ENCODE measurements around the gene AMZ2. TPM values are rescaled to one million over a fixed set of nuclear protein-coding genes. Genes with fewer than 3 reads are reported as not detected.
"Not testable (repeated sequence)": the region's sequence is repeated elsewhere in the genome, so short reads cannot be mapped to it uniquely, and the experiment has no call there.

AMZ2 gene
- total and polyA plus RNA-seq, 2 of the 8 experiments (the other 6 are each of a cell fraction or from before 2014, with no cell fraction given) = 49.5 to 71.0 TPM

DNA sequence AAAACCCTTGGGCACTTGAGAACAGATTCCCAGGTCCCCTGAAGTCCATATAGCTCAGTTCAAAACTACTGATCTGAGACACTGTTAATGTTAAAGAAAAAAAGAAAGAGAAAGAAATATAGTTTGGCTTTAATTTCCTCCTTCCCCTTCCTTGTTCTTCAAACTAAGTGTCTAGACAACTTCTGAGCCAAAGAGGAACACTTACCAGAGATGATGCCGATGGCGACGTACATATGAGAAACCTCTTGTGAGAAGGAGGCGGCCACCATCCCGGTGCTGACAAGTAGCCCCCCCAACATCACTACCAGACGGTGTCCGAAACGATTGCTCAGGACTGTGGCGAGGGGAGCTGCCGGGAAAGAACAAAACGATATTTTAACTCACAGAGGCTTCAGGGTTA, 25.9 kb downstream of the AMZ2 start (continued):
- TF ChIP-seq CEBPB (IDR thresholded peaks at IDR 0.05; ENCODE audit: low read depth, low read length) (no peak), RFX5 (IDR thresholded peaks at IDR 0.05; ENCODE audit: borderline replicate concordance, low read depth, low read length) (no peak), SP1 (IDR thresholded peaks at IDR 0.05; ENCODE audit: low read depth, low read length) (no peak), POLR2A (IDR thresholded peaks at IDR 0.05; ENCODE audit: control extremely low read depth in 1 of 2, low read depth in 2 of 2, low read length in 2 of 2) (no peak)
- TF ChIP-seq, protein P1, sequence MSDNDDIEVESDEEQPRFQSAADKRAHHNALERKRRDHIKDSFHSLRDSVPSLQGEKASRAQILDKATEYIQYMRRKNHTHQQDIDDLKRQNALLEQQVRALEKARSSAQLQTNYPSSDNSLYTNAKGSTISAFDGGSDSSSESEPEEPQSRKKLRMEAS (IDR thresholded peaks at IDR 0.05) = no peak

DNA sequence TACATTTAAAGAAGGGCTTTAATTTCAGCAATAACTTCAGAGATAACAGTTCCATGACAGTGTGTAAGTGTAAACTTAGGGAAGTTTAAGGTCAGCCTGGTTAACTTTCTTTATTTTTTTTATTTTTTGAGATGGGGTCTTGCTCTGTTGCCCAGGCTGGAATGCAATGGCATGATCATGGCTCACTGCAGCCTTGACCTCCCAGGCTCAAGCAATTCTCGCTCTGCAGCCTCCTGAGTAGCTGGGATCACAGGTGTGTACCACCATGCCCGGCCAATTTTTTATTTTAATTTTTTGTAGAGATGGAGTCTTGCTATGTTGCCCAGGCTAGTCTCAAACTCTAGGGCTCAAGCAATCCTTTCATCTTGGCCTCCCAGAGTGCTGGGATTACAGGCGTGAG, 28.5 kb downstream of the AMZ2 start:
- not testable (repeated sequence) for H4K91ac ChIP-seq (replicated peaks; ENCODE audit: insufficient read length, low read length)
- POLR2A ChIA-PET (ENCODE audit: partially characterized antibody) = interaction anchor here (0.7 kb wide), 1 partner anchor 9 kb away, joined by 7 read pairs; no protein-coding TSS in a partner anchor

More for the DNA sequence above, 28.5 kb downstream of the AMZ2 start:
- not testable (repeated sequence) for H3K79me1 ChIP-seq (ENCODE audit: low read depth, low read length); H3K9ac ChIP-seq (replicated peaks in 1 of 4; ENCODE audit: extremely low read depth in 1 of 4, low read depth in 3 of 4, low read length in 3 of 4); H3K18ac ChIP-seq (ENCODE audit: extremely low read depth, low read length); H4K8ac ChIP-seq (ENCODE audit: extremely low read depth, insufficient read depth, low read length); FAIRE-seq; H3K27ac ChIP-seq (ENCODE audit: low read depth, low read length); H3K4ac ChIP-seq (replicated peaks; ENCODE audit: insufficient read length, low read depth, low read length); H3K56ac ChIP-seq (replicated peaks; ENCODE audit: insufficient read length, low read depth, low read length); H2BK20ac ChIP-seq (ENCODE audit: low read length); H3K27me3 ChIP-seq (replicated peaks in 1 of 4; ENCODE audit: control insufficient read depth in 3 of 4, extremely low read depth in 1 of 4, insufficient read depth in 3 of 4, low read length in 3 of 4); H3K9me3 ChIP-seq (ENCODE audit: insufficient read depth in 2 of 2, low read depth in 1 of 2, low read length in 1 of 2); H3K23ac ChIP-seq (ENCODE audit: insufficient read length); H2AFZ ChIP-seq (ENCODE audit: low read length); H3K4me3 ChIP-seq (ENCODE audit: extremely low read depth in 1 of 4, insufficient read depth in 2 of 4, low read depth in 3 of 4, low read length in 4 of 4); H3K36me3 ChIP-seq (ENCODE audit: control insufficient read depth in 2 of 4, insufficient read depth in 4 of 4, low read length in 3 of 4); H2BK120ac ChIP-seq (replicated peaks; ENCODE audit: low read depth, low read length); H2BK15ac ChIP-seq (ENCODE audit: low read length); H4K20me1 ChIP-seq (replicated peaks in 1 of 2; ENCODE audit: control insufficient read depth in 1 of 2, insufficient read depth in 2 of 2, low read length in 2 of 2); DNase-seq (ENCODE audit: low read depth in 1 of 2, low spot score in 2 of 2); H4K5ac ChIP-seq (ENCODE audit: insufficient read length, low read depth, low read length); H3K23me2 ChIP-seq (ENCODE audit: low read depth, low read length); H3K79me2 ChIP-seq (ENCODE audit: control insufficient read depth in 1 of 2, insufficient read depth in 2 of 2, low read length in 2 of 2); H2BK12ac ChIP-seq (ENCODE audit: low read depth, low read length); H3K4me2 ChIP-seq (ENCODE audit: insufficient read depth in 1 of 2, low read depth in 2 of 2, low read length in 2 of 2); H2AK5ac ChIP-seq (ENCODE audit: low read depth, low read length); H3K14ac ChIP-seq (ENCODE audit: insufficient read length); H3K4me1 ChIP-seq (replicated peaks in 1 of 4; ENCODE audit: control insufficient read depth in 3 of 4, insufficient read depth in 4 of 4, low read length in 3 of 4); H2BK5ac ChIP-seq (ENCODE audit: low read depth, low read length)
- CTCF ChIA-PET (ENCODE audit: partially characterized antibody) = interaction anchor here (1.2 to 1.3 kb wide), 2 partner anchors 13 to 122 kb away, joined by 3 to 5 read pairs; no protein-coding TSS in a partner anchor
- 79% methylated on average over 3 of the region's 3 CpGs; no CpG with 5 or more reads in 1 of the 2 experiments for WGBS, 2 experiments (ENCODE audit: extremely low coverage in 1 of 2, insufficient coverage in 1 of 2, insufficient read length in 1 of 2, insufficient replicate concordance in 2 of 2, low coverage in 1 of 2, low lambda C conversion rate in 2 of 2, missing lambda C conversion rate in 1 of 2)

All from H1 (cell line).